Peyer's patch (tissue), 4 donors: ENCODE data around the gene UBR7.

Source experiments
- POLR2A ChIP-seq, 2 donors: fragments of 450-650 bp; IDR thresholded peaks; one replicate each; pipeline ENCODE4 v1.5.1; 2017; ENCODE audit warnings: antibody characterized with exemption in 2 of 2, mild to moderate bottlenecking in 2 of 2, moderate library complexity in 2 of 2
- TF ChIP-seq, protein P1 (sequence below), 6 experiments: fragments of 450-650 bp in 4 of 6; fragments of 200-600 bp in 2 of 6; sonication (generic) in 1 of 6; IDR thresholded peaks; one replicate each; pipeline ENCODE4 v1.5.1; 2017 to 2019; ENCODE audit warnings: antibody characterized with exemption in 6 of 6, mild to moderate bottlenecking in 3 of 6, moderate library complexity in 1 of 6

DNA sequence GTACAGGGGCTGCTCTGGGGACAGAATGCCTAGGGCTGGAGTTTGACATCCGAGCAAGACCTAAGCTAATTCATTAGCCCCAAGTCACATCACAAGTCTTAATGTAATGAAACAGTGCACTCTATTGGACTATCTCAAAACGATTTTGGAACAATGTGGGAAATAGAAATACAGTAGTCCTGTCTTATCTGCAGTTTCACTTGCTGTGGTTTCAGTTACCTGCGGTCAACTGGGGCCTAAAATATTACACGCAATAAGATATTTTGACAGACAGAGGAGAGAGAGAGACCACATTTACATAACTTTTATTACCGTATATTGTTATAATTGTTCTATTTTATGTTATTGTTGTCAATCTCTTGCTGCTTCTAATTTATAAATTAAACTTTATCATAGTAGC is 43.5 kb upstream of the UBR7 start:
- TF ChIP-seq, protein P1, sequence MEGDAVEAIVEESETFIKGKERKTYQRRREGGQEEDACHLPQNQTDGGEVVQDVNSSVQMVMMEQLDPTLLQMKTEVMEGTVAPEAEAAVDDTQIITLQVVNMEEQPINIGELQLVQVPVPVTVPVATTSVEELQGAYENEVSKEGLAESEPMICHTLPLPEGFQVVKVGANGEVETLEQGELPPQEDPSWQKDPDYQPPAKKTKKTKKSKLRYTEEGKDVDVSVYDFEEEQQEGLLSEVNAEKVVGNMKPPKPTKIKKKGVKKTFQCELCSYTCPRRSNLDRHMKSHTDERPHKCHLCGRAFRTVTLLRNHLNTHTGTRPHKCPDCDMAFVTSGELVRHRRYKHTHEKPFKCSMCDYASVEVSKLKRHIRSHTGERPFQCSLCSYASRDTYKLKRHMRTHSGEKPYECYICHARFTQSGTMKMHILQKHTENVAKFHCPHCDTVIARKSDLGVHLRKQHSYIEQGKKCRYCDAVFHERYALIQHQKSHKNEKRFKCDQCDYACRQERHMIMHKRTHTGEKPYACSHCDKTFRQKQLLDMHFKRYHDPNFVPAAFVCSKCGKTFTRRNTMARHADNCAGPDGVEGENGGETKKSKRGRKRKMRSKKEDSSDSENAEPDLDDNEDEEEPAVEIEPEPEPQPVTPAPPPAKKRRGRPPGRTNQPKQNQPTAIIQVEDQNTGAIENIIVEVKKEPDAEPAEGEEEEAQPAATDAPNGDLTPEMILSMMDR (IDR thresholded peaks at IDR 0.05), result no peak
- no peak for TF ChIP-seq POLR2A (IDR thresholded peaks at IDR 0.05)
